Tibial nerve (tissue), 4 donors: Measurements from ENCODE around the gene SKAP2. TPM values are rescaled to one million over a fixed set of nuclear protein-coding genes. Genes with fewer than 3 reads are reported as not detected.

Source experiments
- DNase-seq, 2 donors: peaks; one replicate each; pipeline ENCODE4 v3.0.0-alpha.2; 2019; ENCODE audit warnings: low spot score in 2 of 2
- H3K27ac ChIP-seq, 4 donors: fragments of 200-600 bp; sonication (generic) in 3 of 4; one replicate each; pipeline ENCODE4 v1.5.1; 2017 to 2019; ENCODE audit warnings: mild to moderate bottlenecking in 1 of 4
- H3K27me3 ChIP-seq, 2 donors: fragments of 200-600 bp; sonication (generic) in 1 of 2; one replicate each; pipeline versions ENCODE4 v1.5.1 to v1.6.0; 2017 to 2019
- H3K36me3 ChIP-seq, 3 donors: fragments of 200-600 bp; sonication (generic); one replicate each; pipeline ENCODE4 v1.5.1; 2018 to 2019
- H3K4me1 ChIP-seq, 4 donors: fragments of 200-600 bp; sonication (generic) in 3 of 4; one replicate each; pipeline ENCODE4 v1.5.1; 2017 to 2019
- H3K4me3 ChIP-seq, 4 donors: fragments of 200-600 bp; sonication (generic) in 3 of 4; one replicate each; pipeline ENCODE4 v1.5.1; 2017 to 2019; ENCODE audit warnings: mild to moderate bottlenecking in 1 of 4, moderate library complexity in 1 of 4
- H3K9me3 ChIP-seq, 4 donors: fragments of 200-600 bp; sonication (generic) in 3 of 4; one replicate each; pipeline ENCODE4 v1.5.1; 2017 to 2019
- EP300 ChIP-seq, 2 donors: sonication (generic); formaldehyde crosslinking; IDR thresholded peaks; one replicate each; pipeline ENCODE4 v1.6.1; 2017; ENCODE audit warnings: antibody characterized with exemption in 2 of 2, mild to moderate bottlenecking in 1 of 2
- POLR2A ChIP-seq, 2 donors: fragments of 450-650 bp; IDR thresholded peaks; one replicate each; pipeline ENCODE4 v1.6.1; 2017; ENCODE audit warnings: antibody characterized with exemption in 2 of 2, mild to moderate bottlenecking in 2 of 2, moderate library complexity in 2 of 2
- WGBS, 2 donors: methylation state at CpG; one replicate each; pipeline ENCODE4 v1.1.5; 2018; 5-methylcytosine and 5-hydroxymethylcytosine counted together
- total RNA-seq, 4 donors: library from RNA; depleted of rRNA; stranded (reverse); fragments of >200 nt; gene quantifications; one replicate each; pipeline ENCODE4 v1.1.0, GENCODE V29; 2016
- TF ChIP-seq, protein P1 (sequence below), 5 experiments: fragments of 200-600 bp in 3 of 5; fragments of 450-650 bp in 2 of 5; sonication (generic) in 3 of 5; IDR thresholded peaks; one replicate each; pipeline ENCODE4 v1.5.1; 2016 to 2019; ENCODE audit warnings: antibody characterized with exemption in 5 of 5, mild to moderate bottlenecking in 3 of 5, moderate library complexity in 2 of 5

The SKAP2 gene
- total RNA-seq, 4 donors from 2014 or later: 14.1 to 33.7 (median 27.6) TPM

- TF ChIP-seq POLR2A (IDR thresholded peaks at IDR 0.05) (no peak), EP300 (IDR thresholded peaks at IDR 0.05) (no peak)
- TF ChIP-seq, protein P1, sequence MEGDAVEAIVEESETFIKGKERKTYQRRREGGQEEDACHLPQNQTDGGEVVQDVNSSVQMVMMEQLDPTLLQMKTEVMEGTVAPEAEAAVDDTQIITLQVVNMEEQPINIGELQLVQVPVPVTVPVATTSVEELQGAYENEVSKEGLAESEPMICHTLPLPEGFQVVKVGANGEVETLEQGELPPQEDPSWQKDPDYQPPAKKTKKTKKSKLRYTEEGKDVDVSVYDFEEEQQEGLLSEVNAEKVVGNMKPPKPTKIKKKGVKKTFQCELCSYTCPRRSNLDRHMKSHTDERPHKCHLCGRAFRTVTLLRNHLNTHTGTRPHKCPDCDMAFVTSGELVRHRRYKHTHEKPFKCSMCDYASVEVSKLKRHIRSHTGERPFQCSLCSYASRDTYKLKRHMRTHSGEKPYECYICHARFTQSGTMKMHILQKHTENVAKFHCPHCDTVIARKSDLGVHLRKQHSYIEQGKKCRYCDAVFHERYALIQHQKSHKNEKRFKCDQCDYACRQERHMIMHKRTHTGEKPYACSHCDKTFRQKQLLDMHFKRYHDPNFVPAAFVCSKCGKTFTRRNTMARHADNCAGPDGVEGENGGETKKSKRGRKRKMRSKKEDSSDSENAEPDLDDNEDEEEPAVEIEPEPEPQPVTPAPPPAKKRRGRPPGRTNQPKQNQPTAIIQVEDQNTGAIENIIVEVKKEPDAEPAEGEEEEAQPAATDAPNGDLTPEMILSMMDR (IDR thresholded peaks at IDR 0.05): no peak
- 74 to 80% methylated on average over 6 of the region's 6 CpGs for WGBS, 2 donors
Observed at GRCh38 chr7:26645121-26645520, 219.3 kb downstream of the SKAP2 start.

GRCh38 chr7:26642416-26642815 is 222.0 kb downstream of the SKAP2 start:
- no peaks in the 10 kb centered on the region for H3K9me3 ChIP-seq
- no peak overlapping the region for H3K4me3 ChIP-seq

More at GRCh38 chr7:26645121-26645520, 219.3 kb downstream of the SKAP2 start:
- no peaks in the 10 kb centered on the region for H3K27me3 ChIP-seq
- no peak overlapping the region for H3K27ac ChIP-seq
- no peak for DNase-seq
- H3K4me3 ChIP-seq: no peak overlapping the region
- no peaks in the 10 kb centered on the region for H3K4me1 ChIP-seq
- no peaks in the 10 kb centered on the region for H3K36me3 ChIP-seq
- no peaks in the 10 kb centered on the region for H3K9me3 ChIP-seq

GRCh38 chr7:26639695-26640094 is 224.7 kb downstream of the SKAP2 start:
- no peak for DNase-seq
- H3K27me3 ChIP-seq: no peaks in the 10 kb centered on the region
- WGBS, 2 donors: 95 to 96% methylated on average over 5 of the region's 5 CpGs

More at GRCh38 chr7:26642416-26642815, 222.0 kb downstream of the SKAP2 start:
- H3K4me1 ChIP-seq: no peaks in the 10 kb centered on the region
- H3K27me3 ChIP-seq: no peaks in the 10 kb centered on the region
- no peak for DNase-seq
- WGBS, 2 donors: 86 to 97% methylated on average over 3 of the region's 3 CpGs
- H3K27ac ChIP-seq: no peak overlapping the region
- H3K36me3 ChIP-seq: no peaks in the 10 kb centered on the region
- TF ChIP-seq POLR2A (IDR thresholded peaks at IDR 0.05) (no peak), EP300 (IDR thresholded peaks at IDR 0.05) (no peak)
- TF ChIP-seq, protein P1 (IDR thresholded peaks at IDR 0.05): no peak

DNA sequence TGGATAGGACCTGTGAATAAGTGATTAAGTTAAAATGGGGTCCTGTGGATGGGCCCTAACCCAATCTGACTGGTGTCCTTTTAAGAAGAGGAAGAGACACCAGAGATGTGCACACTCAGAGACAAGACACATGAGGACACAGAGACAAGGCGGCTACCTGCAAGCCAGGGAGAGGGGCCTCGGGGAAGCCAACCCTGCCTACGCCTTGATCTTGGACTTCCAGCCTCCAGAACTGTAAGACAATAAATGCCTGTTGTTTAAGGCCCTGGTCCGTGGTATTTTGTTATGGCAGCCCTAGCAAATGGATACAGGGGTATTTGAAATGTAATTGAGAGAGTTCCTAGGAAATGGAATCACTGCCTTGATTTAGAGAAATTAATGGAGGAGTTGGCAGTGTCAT is 225.3 kb downstream of the SKAP2 start:
- no peak for DNase-seq
- Histone ChIP-seq H3K36me3 (no peaks in the 10 kb centered on the region), H3K27ac (no peak overlapping the region), H3K27me3 (no peaks in the 10 kb centered on the region), H3K4me1 (no peaks in the 10 kb centered on the region), H3K4me3 (no peak overlapping the region), H3K9me3 (no peaks in the 10 kb centered on the region)
- WGBS, 2 donors: 91 to 100% methylated on average over 4 of the region's 4 CpGs
- no peak for TF ChIP-seq POLR2A (IDR thresholded peaks at IDR 0.05)
- TF ChIP-seq, protein P1 (IDR thresholded peaks at IDR 0.05): no peak
- TF ChIP-seq EP300 (IDR thresholded peaks at IDR 0.05): no peak

More at GRCh38 chr7:26639695-26640094, 224.7 kb downstream of the SKAP2 start:
- Histone ChIP-seq H3K27ac (no peak overlapping the region), H3K9me3 (no peaks in the 10 kb centered on the region), H3K4me1 (no peaks in the 10 kb centered on the region), H3K4me3 (no peak overlapping the region), H3K36me3 (no peaks in the 10 kb centered on the region)
- TF ChIP-seq EP300 (IDR thresholded peaks at IDR 0.05): no peak

- H3K36me3 ChIP-seq: no peaks in the 10 kb centered on the region
- no peak for DNase-seq
- 80 to 85% methylated on average over 14 of the region's 14 CpGs for WGBS, 2 donors
- H3K27ac ChIP-seq: no peak overlapping the region
- no peaks in the 10 kb centered on the region for H3K9me3 ChIP-seq
- TF ChIP-seq EP300 (IDR thresholded peaks at IDR 0.05) (no peak), POLR2A (IDR thresholded peaks at IDR 0.05) (no peak)
- TF ChIP-seq, protein P1 (IDR thresholded peaks at IDR 0.05): no peak
- no peaks in the 10 kb centered on the region for H3K4me1 ChIP-seq
- H3K27me3 ChIP-seq: no peaks in the 10 kb centered on the region
- no peak overlapping the region for H3K4me3 ChIP-seq
Observed at GRCh38 chr7:26638140-26638539, 226.2 kb downstream of the SKAP2 start.

DNA sequence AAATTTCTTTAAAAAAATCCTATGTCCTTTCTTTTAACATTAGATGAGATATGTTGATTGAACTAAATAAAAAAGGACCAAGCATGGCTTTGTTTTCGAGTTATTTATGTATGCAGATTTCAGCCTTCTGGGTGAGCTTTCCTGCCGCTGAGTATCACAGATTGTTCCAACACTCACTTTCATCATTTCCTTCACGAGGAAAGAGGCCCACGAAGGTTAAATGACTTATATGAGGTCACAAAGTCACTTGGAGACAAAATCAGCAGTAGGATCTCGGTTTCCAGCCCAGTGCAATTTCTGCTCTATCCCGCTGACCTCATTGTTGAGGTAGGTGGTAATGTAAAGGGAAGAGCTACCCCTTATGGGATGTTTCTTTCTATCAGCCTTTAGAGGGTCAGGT is 226.8 kb downstream of the SKAP2 start:
- H3K9me3 ChIP-seq: no peaks in the 10 kb centered on the region
- H3K4me3 ChIP-seq: no peak overlapping the region
- H3K4me1 ChIP-seq: no peaks in the 10 kb centered on the region
- TF ChIP-seq EP300 (IDR thresholded peaks at IDR 0.05): no peak
- TF ChIP-seq, protein P1 (IDR thresholded peaks at IDR 0.05): no peak
- no peak for TF ChIP-seq POLR2A (IDR thresholded peaks at IDR 0.05)
- H3K27me3 ChIP-seq: no peaks in the 10 kb centered on the region
- 72 to 75% methylated on average over 6 of the region's 6 CpGs for whole genome bisulfite sequencing, 2 donors
- no peaks in the 10 kb centered on the region for H3K36me3 ChIP-seq
- DNase-seq: no peak
- H3K27ac ChIP-seq: no peak overlapping the region
